Transverse colon (tissue), 3 donors: Measurements from ENCODE around the gene SPARC.

Experiments
- CTCF ChIP-seq, 5 experiments: fragments of 200-600 bp in 3 of 5; fragments of 450-650 bp in 2 of 5; sonication (generic) in 3 of 5; IDR thresholded peaks; 1 replicate in 2 of 5; 2 replicates in 3 of 5; pipeline ENCODE4 v1.5.1; 2016 to 2017; ENCODE audit warnings: antibody characterized with exemption in 5 of 5, inconsistent platforms in 3 of 5, mild to moderate bottlenecking in 2 of 5, moderate library complexity in 1 of 5
- EP300 ChIP-seq: sonication (generic); formaldehyde crosslinking; IDR thresholded peaks from one replicate; pipeline ENCODE4 v1.6.1; 2017; ENCODE audit warnings: antibody characterized with exemption, low read depth
- POLR2A ChIP-seq: fragments of 450-650 bp; IDR thresholded peaks from one replicate; pipeline ENCODE4 v1.6.1; 2016; ENCODE audit warnings: antibody characterized with exemption, mild to moderate bottlenecking, moderate library complexity

DNA sequence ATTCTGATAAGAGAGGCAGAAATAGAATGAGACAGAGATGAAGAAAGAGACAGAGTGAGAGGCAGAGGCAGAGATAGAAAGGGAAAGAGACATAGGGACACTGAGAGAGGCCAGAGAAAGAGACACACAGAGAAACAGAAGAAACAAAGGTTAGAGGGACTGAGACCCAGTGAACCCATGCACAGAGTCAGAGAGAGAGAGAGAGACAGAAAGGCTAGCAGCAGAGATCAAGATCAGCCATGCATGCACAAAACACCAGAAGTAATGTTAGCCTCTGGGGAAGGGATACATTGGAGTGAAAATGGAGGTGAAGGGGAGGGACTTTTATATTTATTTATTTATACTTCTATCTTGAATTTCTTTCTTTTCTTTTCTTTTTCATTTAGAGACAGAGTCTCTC is 14.1 kb upstream of the SPARC start:
- TF ChIP-seq CTCF (IDR thresholded peaks at IDR 0.05) (no peak), POLR2A (no peak), EP300 (no peak)
